A549 (cell line): Measurements from ENCODE around the gene CATSPERZ. TPM values are rescaled to one million over a fixed set of nuclear protein-coding genes. Genes with fewer than 3 reads are reported as not detected.
A peak's percentile ranks its signal among the peaks of the same experiment; 100 is the strongest.
"Not testable (repeated sequence)": the region's sequence is repeated elsewhere in the genome, so short reads cannot be mapped to it uniquely, and the experiment has no call there.

Source experiments
- ATAC-seq, 2 experiments: fragments of 200-7000 bp in 1 of 2; fragments of >200 bp in 1 of 2; cut with Nextera tagmentation in 1 of 2; cut with Tn5 transposase in 1 of 2; 3 replicates each; pipeline versions ENCODE4 v1.8.0 to v1.9.1; 2018 to 2020; ENCODE audit warnings: mild to moderate bottlenecking in 1 of 2, moderate library complexity in 1 of 2
- CTCF ChIA-PET: fragments of 300-600 bp; sonication (Branson Sonifier 250); formaldehyde crosslinking; extraction: SDS; loops from one replicate; lab custom pipeline; 2021; ENCODE audit warnings: antibody characterized with exemption, inconsistent platforms; lab: Yijun Ruan, JAX
- POLR2A ChIA-PET: fragments of 350-600 bp; formaldehyde crosslinking; extraction: SDS; loops from one replicate; lab custom pipeline; 2021; ENCODE audit warnings: antibody characterized with exemption, inconsistent platforms; lab: Yijun Ruan, JAX
- DNase-seq, 2 experiments: peaks; one replicate each; pipeline versions ENCODE4 v3.0.0 to v3.0.0-alpha.2; 2011 to 2016; ENCODE audit warnings: low read depth in 1 of 2, low spot score in 1 of 2
- FAIRE-seq: peaks from 2 replicates; lab custom pipeline; 2011; peaks lifted over from hg19 to GRCh38; lab: Jason Lieb, UNC
- H3K27ac ChIP-seq, 2 experiments: fragments of >200 bp; sonication (Bioruptor Twin); formaldehyde crosslinking; 3 replicates each; pipeline ENCODE4 v1.5.1; 2016 to 2017
- H3K4me1 ChIP-seq: fragments of >200 bp; sonication (Bioruptor Twin); formaldehyde crosslinking; 3 replicates; pipeline ENCODE4 v1.6.1; 2016
- H3K4me2 ChIP-seq: fragments of >200 bp; sonication (Bioruptor Twin); formaldehyde crosslinking; 3 replicates; pipeline ENCODE4 v1.6.1; 2016
- H3K4me3 ChIP-seq: fragments of >200 bp; sonication (Bioruptor Twin); formaldehyde crosslinking; 3 replicates; pipeline ENCODE4 v1.5.1; 2016
- H3K9me3 ChIP-seq: fragments of >200 bp; sonication (Bioruptor Twin); formaldehyde crosslinking; 3 replicates; pipeline ENCODE4 v1.6.1; 2016
- CBX2 ChIP-seq: fragments of 200-600 bp; sonication (generic); IDR thresholded peaks from 2 replicates; pipeline ENCODE4 v1.6.1; 2016; ENCODE audit warnings: low read depth, mild to moderate bottlenecking, borderline replicate concordance
- EHF ChIP-seq: fragments of 250-450 bp; sonication (Bioruptor Pico); IDR thresholded peaks from 2 replicates; pipeline ENCODE4 v1.5.0; 2020; ENCODE audit warnings: mild to moderate bottlenecking
- EP300 ChIP-seq, 2 experiments: fragments of >200 bp; sonication (Bioruptor Twin); formaldehyde crosslinking; IDR thresholded peaks; 2 replicates in 1 of 2; 3 replicates in 1 of 2; pipeline ENCODE4 v1.6.1; 2016 to 2017
- ESRRA ChIP-seq: fragments of 150-350 bp; IDR thresholded peaks from 2 replicates; pipeline ENCODE4 v1.6.1; 2014; ENCODE audit warnings: mild to moderate bottlenecking, low read length, borderline replicate concordance
- GATA3 ChIP-seq: IDR thresholded peaks from 2 replicates; pipeline ENCODE4 v1.6.1; 2012; ENCODE audit warnings: borderline replicate concordance
- HMGXB4 ChIP-seq: fragments of 250-450 bp; sonication (Bioruptor Pico); IDR thresholded peaks from 2 replicates; pipeline ENCODE4 v1.5.0; 2021; ENCODE audit warnings: mild to moderate bottlenecking, moderate library complexity, borderline replicate concordance
- JUNB ChIP-seq: fragments of >200 bp; sonication (Bioruptor Twin); formaldehyde crosslinking; IDR thresholded peaks from 2 replicates; pipeline ENCODE4 v1.6.1; 2016
- KDM1A ChIP-seq: fragments of 200-600 bp; sonication (generic); IDR thresholded peaks from 2 replicates; pipeline ENCODE4 v1.6.1; 2016; ENCODE audit warnings: low read depth, mild to moderate bottlenecking
- MAFK ChIP-seq: fragments of 450-650 bp; IDR thresholded peaks from 2 replicates; pipeline ENCODE4 v1.6.1; 2014; ENCODE audit not compliant: partially characterized antibody
- NFE2L2 ChIP-seq: fragments of 150-350 bp; conservative IDR thresholded peaks from 2 replicates; pipeline ENCODE4 v1.6.1; 2014; ENCODE audit warnings: low read length
- NPAS2 ChIP-seq: fragments of 250-450 bp; sonication (Bioruptor Pico); IDR thresholded peaks from 2 replicates; pipeline ENCODE4 v1.8.0; 2022; ENCODE audit warnings: mild to moderate bottlenecking, moderate library complexity, borderline replicate concordance
- PHF8 ChIP-seq: fragments of 200-600 bp; sonication (generic); IDR thresholded peaks from 2 replicates; pipeline ENCODE4 v1.6.1; 2016; ENCODE audit warnings: low read depth, mild to moderate bottlenecking, antibody characterized with exemption, moderate library complexity, borderline replicate concordance
- RAD21 ChIP-seq, 2 experiments: fragments of >200 bp in 1 of 2; sonication (Bioruptor Twin) in 1 of 2; formaldehyde crosslinking in 1 of 2; IDR thresholded peaks in 1 of 2; conservative IDR thresholded peaks in 1 of 2; 2 replicates in 1 of 2; 3 replicates in 1 of 2; pipeline ENCODE4 v1.6.1; 2012 to 2018; ENCODE audit warnings: inconsistent platforms in 1 of 2
- RCOR1 ChIP-seq: fragments of 150-350 bp; IDR thresholded peaks from 2 replicates; pipeline ENCODE4 v1.6.1; 2014; ENCODE audit warnings: antibody characterized with exemption, low read length, low read depth
- RFX5 ChIP-seq: fragments of 450-650 bp; IDR thresholded peaks from 2 replicates; pipeline ENCODE4 v1.7.1; 2014; ENCODE audit warnings: antibody characterized with exemption, mild to moderate bottlenecking, moderate library complexity
- SREBF2 ChIP-seq: fragments of 450-650 bp; IDR thresholded peaks from 2 replicates; pipeline ENCODE4 v1.6.1; 2014; ENCODE audit warnings: mild to moderate bottlenecking, moderate library complexity
- TFCP2L1 ChIP-seq: fragments of 250-450 bp; sonication (Bioruptor Pico); IDR thresholded peaks from 2 replicates; pipeline ENCODE4 v1.5.0; 2021; ENCODE audit warnings: mild to moderate bottlenecking
- TP53 ChIP-seq: fragments of 250-450 bp; sonication (Bioruptor Pico); IDR thresholded peaks from 2 replicates; pipeline ENCODE4 v1.5.0; 2021; ENCODE audit warnings: mild to moderate bottlenecking, moderate library complexity
- ZFP36 ChIP-seq: fragments of 450-650 bp; IDR thresholded peaks from 2 replicates; pipeline ENCODE4 v1.6.1; 2014; ENCODE audit warnings: borderline replicate concordance; ENCODE audit not compliant: partially characterized antibody
- ZNF302 ChIP-seq: fragments of 250-450 bp; sonication (Bioruptor Pico); IDR thresholded peaks from 2 replicates; pipeline ENCODE4 v1.9.0; 2021; ENCODE audit warnings: inconsistent platforms, mild to moderate bottlenecking, moderate library complexity
- WGBS: methylation state at CpG from one replicate; pipeline ENCODE4 v1.1.6; 2017; ENCODE audit errors: missing lambda C conversion rate; 5-methylcytosine and 5-hydroxymethylcytosine counted together
- polyA plus RNA-seq, 4 experiments: library from polyadenylated mRNA; depleted of rRNA in 3 of 4; stranded (reverse); fragments of >200 nt; fragmentation: RNase III in 1 of 4; extraction: RNeasy Plus Mini Kit Qiagen cat#74134 plus additional on column Dnase treatment in 1 of 4; gene quantifications; 2 replicates in 3 of 4; 3 replicates in 1 of 4; pipeline ENCODE4 v1.2.3, GENCODE V29; 2011 to 2017
- TF ChIP-seq, protein P1 (sequence below): fragments of 250-450 bp; sonication (Bioruptor Pico); IDR thresholded peaks from 2 replicates; pipeline ENCODE4 v1.5.0; 2020; ENCODE audit warnings: low read depth, mild to moderate bottlenecking, moderate library complexity
- TF ChIP-seq, protein P2 (sequence below): fragments of >200 bp; sonication (Bioruptor Twin); formaldehyde crosslinking; IDR thresholded peaks from 2 replicates; pipeline ENCODE4 v1.6.1; 2016

Gene CATSPERZ
- polyA plus RNA-seq, 2 of the 4 experiments (the other 2 are of a cell fraction): 1.9 to 3.4 TPM

GRCh38 chr11:64314146-64314804 lies 14.1 kb downstream of the CATSPERZ start:
- Histone ChIP-seq H3K27ac (no peak overlapping the region), H3K4me1 (peaks cover 11% of the 10 kb centered on the region), H3K4me3 (no peak overlapping the region), H3K4me2 (no peak overlapping the region), H3K9me3 (no peaks in the 10 kb centered on the region)
- 83% methylated on average over 19 of the region's 19 CpGs for WGBS
- ChIA-PET POLR2A (no interaction called here), CTCF (interaction anchor here (1.2 to 20.7 kb wide), 5 partner anchors 9 to 102 kb away, joined by 3 to 996 read pairs (median 6); partner anchors contain the start of genes CCDC88B, ESRRA and RPS6KA4)
- no peak for ATAC-seq
- no peak for FAIRE-seq
- TF ChIP-seq ZFP36 (no peak), CBX2 (no peak), EHF (CRISPR knock-in tag) (no peak), EP300 (IDR thresholded peaks at IDR 0.05) (no peak), SREBF2 (no peak), TP53 (CRISPR knock-in tag) (no peak), RFX5 (no peak), ZNF302 (CRISPR knock-in tag) (no peak), NFE2L2 (no peak), GATA3 (no peak), RCOR1 (no peak), NPAS2 (CRISPR knock-in tag) (no peak), HMGXB4 (CRISPR knock-in tag) (no peak), JUNB (no peak), TFCP2L1 (CRISPR knock-in tag) (no peak), RAD21 (conservative IDR thresholded peaks at IDR 0.05 in 1 of 2, IDR thresholded peaks at IDR 0.05 in 1 of 2) (no peak), ESRRA (no peak), MAFK (no peak)
- TF ChIP-seq, protein P1, sequence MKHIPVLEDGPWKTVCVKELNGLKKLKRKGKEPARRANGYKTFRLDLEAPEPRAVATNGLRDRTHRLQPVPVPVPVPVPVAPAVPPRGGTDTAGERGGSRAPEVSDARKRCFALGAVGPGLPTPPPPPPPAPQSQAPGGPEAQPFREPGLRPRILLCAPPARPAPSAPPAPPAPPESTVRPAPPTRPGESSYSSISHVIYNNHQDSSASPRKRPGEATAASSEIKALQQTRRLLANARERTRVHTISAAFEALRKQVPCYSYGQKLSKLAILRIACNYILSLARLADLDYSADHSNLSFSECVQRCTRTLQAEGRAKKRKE (CRISPR knock-in tag): no peak
- TF ChIP-seq, protein P2, sequence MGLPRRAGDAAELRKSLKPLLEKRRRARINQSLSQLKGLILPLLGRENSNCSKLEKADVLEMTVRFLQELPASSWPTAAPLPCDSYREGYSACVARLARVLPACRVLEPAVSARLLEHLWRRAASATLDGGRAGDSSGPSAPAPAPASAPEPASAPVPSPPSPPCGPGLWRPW: no peak
- peak in 1 of 2 experiments; percentile 41 for DNase-seq

GRCh38 chr11:64314805-64315561 lies 14.8 kb downstream of the CATSPERZ start:
- CTCF ChIA-PET: interaction anchor here (1.2 to 20.7 kb wide), 5 partner anchors 10 to 103 kb away, joined by 3 to 996 read pairs (median 6); partner anchors contain the start of genes CCDC88B, ESRRA and RPS6KA4
- POLR2A ChIA-PET: no interaction called here
- H3K4me1 ChIP-seq: peaks cover 14% of the 10 kb centered on the region
- TF ChIP-seq KDM1A (peak; percentile 73; the same call in 1 of the 2 replicates), PHF8 (no peak)
- H3K9me3 ChIP-seq: no peaks in the 10 kb centered on the region
- no peak overlapping the region for H3K27ac ChIP-seq
- DNase-seq (no peak), ATAC-seq (no peak), FAIRE-seq (no peak)
- no peak overlapping the region for H3K4me2 ChIP-seq
- 92% methylated on average over 24 of the region's 24 CpGs for WGBS
- H3K4me3 ChIP-seq: no peak overlapping the region

- H3K27ac ChIP-seq: peak overlapping the region; percentile 97 to 98; a peak in 5 of 6 replicates
- H3K4me2 ChIP-seq: peak overlapping the region; percentile 87
- peaks cover 14% of the 10 kb centered on the region for H3K4me1 ChIP-seq
- DNase-seq, FAIRE-seq, H3K9me3 ChIP-seq, ATAC-seq: not testable (repeated sequence)
- CTCF ChIA-PET: interaction anchor here (1.2 to 20.7 kb wide), 4 partner anchors 11 to 40 kb away, joined by 3 to 996 read pairs (median 40); partner anchors contain the start of genes CATSPERZ, CCDC88B, ESRRA and RPS6KA4
- peak overlapping the region; percentile 80; the same call in 2 of the 3 replicates for H3K4me3 ChIP-seq
- POLR2A ChIA-PET: interaction anchor here (0.8 to 2.9 kb wide), 4 partner anchors 8 to 130 kb away, joined by 4 to 50 read pairs (median 24); partner anchors contain the start of gene STIP1
- WGBS: 74% methylated on average over 11 of the region's 25 CpGs
Observed at GRCh38 chr11:64315667-64316526, 15.7 kb downstream of the CATSPERZ start.
